Activated naive CD8-positive, alpha-beta T cell treated with anti-CD3 and anti-CD28 coated beads, Interleukin-2, amount 50 U/mL, for 16 hours (primary cell): ENCODE measurements around the gene RPLP1.
A peak's percentile ranks its signal among the peaks of the same experiment; 100 is the strongest.

Experiments used
- DNase-seq: peaks from one replicate; pipeline ENCODE4 v3.0.0-alpha.2; 2020; ENCODE audit warnings: low read depth, low spot score

RPLP1 gene

GRCh38 chr15:69468241-69469121 is 15.9 kb downstream of the RPLP1 start:
- DNase-seq = peak; percentile 68

DNA sequence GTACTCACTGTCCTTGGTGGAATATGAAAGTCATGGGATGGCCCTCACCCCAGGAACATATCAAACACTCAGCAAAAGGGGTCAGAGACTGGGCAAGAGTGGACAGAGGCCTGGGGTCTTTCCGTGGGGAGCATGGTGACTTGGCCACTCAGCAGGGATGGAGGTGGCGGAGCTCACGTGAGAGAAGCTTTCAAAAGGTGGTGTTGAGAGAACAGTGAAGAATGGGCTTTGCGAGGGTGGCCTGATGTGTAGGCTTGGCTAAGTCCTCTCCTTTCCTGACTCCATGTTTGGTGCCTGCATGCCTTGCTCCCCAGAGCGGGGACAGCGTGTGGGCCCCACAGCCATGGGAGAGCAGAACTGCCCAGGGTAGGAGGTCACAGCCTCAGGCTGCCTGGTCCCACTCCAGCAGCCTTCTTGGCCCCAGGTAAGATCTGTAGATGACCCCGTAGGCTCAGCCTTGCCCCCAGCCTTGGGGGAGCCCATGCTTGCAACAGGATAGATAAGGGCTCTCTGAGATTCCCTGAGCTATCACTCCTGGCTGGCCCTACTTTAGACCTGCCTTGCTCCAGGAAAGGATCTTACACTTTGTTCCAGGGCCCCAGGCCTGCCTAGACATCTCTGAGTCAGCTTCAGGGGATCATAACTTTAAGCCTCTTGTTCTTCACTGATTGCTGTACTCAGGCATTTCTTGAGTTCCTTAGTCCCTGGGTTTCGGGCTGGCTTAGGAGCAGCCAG is 17.0 kb downstream of the RPLP1 start:
- DNase-seq = no peak

GRCh38 chr15:69472046-69472445 is 19.4 kb downstream of the RPLP1 start:
- DNase-seq = no peak

GRCh38 chr15:69472562-69472961 is 19.9 kb downstream of the RPLP1 start:
- DNase-seq = no peak

GRCh38 chr15:69474291-69474690 is 21.7 kb downstream of the RPLP1 start:
- DNase-seq = no peak

DNA sequence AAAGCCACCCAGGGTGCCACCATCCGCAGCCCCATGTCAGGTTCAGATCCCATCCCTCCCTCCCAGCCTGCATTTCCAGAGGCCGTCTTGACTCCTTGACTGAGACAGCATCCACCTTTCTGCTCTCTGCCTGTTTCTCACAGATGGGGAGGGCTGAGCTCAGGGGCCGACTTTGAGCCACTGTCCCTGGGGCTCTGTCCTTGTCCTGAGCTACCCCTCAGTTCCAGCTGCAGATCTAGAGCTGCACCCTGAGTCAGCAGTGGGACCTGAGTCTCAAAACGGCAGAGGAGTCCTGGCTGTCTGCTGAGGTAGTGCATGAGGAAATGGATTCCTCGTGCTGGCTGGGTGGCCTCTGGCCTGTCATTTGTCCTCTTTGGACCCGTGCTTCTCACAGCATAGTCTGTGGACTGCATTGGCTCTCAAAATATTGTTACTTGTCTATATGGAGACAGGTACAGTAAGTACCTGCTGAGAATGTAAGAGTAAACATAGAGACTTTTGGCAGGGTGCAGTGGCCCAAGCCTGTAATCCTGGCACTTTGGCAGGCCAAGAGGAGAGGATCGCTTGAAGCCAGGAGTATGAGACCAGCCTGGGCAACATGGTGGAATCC is 22.3 kb downstream of the RPLP1 start:
- no peak for DNase-seq

- peak; percentile 46 for DNase-seq
Measured at GRCh38 chr15:69475769-69476358, 23.2 kb downstream of the RPLP1 start.

- no peak for DNase-seq
Measured at GRCh38 chr15:69476704-69477473, 24.3 kb downstream of the RPLP1 start.

DNA sequence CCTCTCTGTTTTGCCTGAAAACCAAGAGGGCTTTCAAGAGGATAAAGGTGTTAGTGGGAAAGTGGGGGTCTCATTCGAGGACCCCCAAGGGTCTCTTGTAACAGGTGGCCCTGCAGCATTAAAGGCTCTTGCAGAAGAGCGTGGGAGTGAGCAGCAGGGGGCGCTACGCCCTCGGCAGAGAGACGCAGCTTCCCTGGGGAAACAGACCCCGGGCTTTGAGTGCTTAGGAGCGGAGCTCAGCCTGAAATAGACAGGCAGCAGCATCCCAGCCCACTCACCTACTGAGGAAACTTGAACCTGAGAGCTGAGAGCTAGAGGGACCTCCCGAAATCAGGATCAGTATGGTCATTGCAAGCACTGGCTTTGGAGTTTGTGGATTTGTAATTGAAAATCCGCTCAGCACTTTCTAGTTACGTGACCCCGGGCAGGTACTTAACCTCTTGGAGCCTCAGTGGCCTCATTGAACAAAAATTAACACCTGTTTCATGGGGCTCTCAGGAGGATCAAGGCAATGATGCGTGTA is 25.7 kb downstream of the RPLP1 start:
- no peak for DNase-seq

DNA sequence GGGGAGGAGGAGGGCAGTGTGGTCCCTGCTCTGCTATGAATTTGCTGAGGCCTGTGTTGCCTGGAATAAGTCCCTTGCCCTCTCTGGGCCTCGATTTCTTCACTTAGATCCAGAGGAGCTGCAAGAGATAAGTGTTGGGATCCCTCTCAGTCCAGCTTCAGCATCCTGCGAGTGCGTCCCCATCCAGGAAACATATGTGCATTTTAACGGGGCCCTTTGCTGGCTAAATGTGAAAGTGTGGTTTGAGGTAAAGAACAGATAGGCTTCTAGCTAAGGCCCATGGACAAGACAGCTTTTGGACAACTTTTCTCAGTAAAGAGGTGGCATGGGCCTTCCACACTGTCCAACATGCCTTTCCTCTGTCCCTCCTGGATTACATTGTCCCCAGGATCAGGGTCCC is 26.5 kb downstream of the RPLP1 start:
- DNase-seq = no peak

GRCh38 chr15:69479971-69480370 is 27.4 kb downstream of the RPLP1 start:
- DNase-seq = no peak

DNA sequence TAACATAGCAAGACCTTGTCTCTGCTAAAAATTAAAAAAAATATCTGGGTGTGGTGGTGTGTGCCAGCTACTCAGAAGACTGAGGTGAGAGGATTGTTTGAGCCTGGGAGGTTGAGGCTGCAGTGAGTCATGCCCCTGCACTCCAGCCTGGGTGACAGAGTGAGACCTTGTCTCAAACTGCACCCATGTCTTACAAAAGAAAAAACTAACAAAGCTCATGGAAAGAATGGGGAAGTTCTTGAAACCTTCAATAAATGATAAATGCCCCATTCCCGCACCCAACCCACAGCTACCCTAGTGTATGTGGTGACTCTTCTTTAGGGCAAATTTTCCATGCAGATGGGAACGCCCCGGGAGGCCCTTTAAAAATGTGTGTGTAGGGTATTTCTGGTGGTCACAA is 28.3 kb downstream of the RPLP1 start:
- DNase-seq = no peak

GRCh38 chr15:69482686-69483256 is 30.2 kb downstream of the RPLP1 start:
- no peak for DNase-seq

- DNase-seq = no peak
Measured at GRCh38 chr15:69484837-69485236, 32.2 kb downstream of the RPLP1 start.

DNA sequence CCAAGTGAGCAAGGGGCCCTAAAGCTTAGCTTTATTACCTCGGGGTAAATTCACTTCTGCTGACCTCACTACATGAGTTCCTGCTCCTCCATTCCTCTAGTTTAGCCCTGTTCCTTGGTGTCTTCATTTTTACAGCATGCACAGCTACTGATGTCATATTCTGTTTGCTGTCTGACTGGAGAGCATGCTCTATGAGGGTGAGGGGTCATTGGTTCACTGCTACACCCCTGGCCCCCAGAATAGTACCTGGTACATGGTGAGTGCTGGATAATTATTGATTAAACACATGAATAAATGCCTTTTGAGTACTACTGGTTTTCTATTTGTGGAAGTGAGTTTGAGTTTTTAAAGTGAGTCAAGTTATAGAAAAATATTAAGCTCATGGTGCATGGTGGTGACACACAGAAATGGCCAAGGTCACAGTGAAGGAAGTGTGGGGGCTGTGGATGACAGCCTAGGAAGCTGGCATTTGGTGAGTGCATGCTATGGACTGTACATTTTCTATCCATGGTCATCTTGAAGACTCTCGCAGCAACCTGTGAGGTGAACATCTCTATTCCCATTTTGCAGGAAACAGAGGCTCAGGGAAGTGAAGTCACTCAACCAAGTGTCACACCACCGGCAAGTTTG is 34.0 kb downstream of the RPLP1 start:
- DNase-seq = no peak

DNA sequence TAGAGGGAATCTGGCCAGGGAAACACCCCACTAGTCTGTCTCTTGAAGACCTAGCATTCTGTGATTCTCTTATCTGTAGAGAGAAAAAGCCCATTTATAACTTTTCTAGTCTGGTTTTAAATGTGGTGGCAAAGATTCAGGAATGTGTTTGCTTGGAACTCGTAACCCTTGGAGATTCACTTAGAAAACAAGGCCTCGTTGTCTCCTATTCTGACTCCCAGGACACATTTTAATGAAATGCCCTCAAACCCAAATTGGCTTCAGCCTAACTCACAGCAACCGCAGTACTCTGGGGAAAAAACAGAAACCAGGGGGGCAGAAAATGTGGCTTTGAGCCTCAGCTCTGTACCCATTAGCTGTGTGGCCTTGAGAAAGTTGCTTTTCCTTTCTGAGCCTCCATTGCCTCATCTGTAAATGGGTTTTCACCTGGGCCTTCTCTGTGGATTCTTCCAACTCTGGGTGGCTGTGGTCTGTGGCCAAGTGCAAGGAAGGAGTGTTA is 36.5 kb downstream of the RPLP1 start:
- DNase-seq = no peak

GRCh38 chr15:69490356-69491037 is 37.9 kb downstream of the RPLP1 start:
- DNase-seq = no peak

DNA sequence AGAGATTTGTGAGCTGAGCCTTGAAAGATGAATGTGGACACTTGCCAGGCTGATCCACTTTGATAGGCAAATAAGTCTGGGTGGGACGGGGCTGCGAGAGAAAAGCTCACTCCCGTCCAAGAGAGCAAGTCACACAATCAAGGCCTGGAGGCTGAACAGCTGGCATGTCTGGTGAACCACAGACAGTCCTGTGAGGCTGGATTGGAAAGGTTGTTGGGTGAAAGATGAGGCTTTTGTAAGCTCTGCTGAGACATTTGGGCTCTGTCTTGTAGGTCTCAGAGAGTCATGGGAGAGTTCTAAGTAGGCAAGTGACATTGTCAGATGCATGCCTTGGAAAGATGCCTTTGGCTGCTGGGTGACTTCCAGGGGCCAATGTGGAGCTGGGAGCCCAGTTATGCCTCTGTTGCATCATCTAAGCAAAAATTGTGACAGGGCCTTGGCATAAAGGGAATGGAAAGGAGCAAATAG is 38.5 kb downstream of the RPLP1 start:
- DNase-seq = no peak

DNA sequence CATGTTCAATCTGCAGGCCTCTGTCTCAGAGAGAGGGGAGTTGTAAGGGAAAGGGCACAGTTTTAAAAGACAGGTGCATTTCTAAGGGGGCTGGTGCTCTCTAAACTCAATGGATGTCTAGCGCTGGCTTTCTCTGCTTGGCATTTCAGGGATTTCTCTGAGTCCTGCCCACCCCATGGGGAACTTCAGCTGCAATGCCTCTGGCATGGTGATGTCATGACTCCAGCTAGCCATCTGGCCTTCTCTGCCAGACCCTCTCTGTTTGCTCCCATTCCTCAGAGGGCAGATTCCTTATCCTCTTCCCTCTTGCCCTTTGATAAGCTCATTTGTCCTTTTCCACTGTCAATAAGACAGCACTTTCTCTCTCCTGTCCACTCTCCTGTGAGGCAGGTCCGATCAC is 40.8 kb downstream of the RPLP1 start:
- DNase-seq = no peak
